ENCODE data around the gene PPDPF. TPM values are rescaled to one million over a fixed set of nuclear protein-coding genes. Genes with fewer than 3 reads are reported as not detected.

PPDPF gene
- total and polyA plus RNA-seq, 3 donors from 2014 or later, result 207 to 529 (median 431) TPM

DNA sequence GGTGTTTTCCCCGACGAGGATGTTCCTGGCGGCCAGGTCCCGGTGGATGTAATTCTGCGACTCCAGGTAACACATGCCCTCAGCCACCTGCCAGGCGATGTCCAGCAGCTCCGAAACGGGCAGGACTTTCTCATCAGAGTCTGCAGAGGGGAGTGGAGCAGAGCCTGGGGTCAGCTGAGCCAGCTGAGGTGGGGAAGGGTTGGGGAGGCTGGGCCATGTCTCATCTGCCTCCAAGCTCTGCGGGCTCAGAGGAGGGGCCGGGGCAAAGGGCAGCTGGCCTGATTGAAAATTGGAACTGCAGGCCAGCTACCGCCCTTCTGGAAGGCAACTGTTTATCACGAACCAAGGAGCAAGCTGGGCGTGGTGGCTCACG, 10.2 kb downstream of the PPDPF start:
- intact Hi-C loops (cut with DNase I; ENCODE audit: low total_unique reads), result no loop called here
- no peak for TF ChIP-seq POLR2A (IDR thresholded peaks at IDR 0.05)
- TF ChIP-seq, protein P1, sequence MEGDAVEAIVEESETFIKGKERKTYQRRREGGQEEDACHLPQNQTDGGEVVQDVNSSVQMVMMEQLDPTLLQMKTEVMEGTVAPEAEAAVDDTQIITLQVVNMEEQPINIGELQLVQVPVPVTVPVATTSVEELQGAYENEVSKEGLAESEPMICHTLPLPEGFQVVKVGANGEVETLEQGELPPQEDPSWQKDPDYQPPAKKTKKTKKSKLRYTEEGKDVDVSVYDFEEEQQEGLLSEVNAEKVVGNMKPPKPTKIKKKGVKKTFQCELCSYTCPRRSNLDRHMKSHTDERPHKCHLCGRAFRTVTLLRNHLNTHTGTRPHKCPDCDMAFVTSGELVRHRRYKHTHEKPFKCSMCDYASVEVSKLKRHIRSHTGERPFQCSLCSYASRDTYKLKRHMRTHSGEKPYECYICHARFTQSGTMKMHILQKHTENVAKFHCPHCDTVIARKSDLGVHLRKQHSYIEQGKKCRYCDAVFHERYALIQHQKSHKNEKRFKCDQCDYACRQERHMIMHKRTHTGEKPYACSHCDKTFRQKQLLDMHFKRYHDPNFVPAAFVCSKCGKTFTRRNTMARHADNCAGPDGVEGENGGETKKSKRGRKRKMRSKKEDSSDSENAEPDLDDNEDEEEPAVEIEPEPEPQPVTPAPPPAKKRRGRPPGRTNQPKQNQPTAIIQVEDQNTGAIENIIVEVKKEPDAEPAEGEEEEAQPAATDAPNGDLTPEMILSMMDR (IDR thresholded peaks at IDR 0.05), result no peak
- Histone ChIP-seq H3K4me1 (peaks cover 4% of the 10 kb centered on the region), H3K27me3 (no peaks in the 10 kb centered on the region), H3K27ac (no peak overlapping the region), H3K9me3 (no peaks in the 10 kb centered on the region), H3K36me3 (ENCODE audit: low read depth, missing control alignments) (no peaks in the 10 kb centered on the region), H3K4me3 (no peak overlapping the region)
- no peak for DNase-seq
- 80 to 81% methylated on average over 5 to 14 of the region's 14 CpGs for WGBS, 2 donors

DNA sequence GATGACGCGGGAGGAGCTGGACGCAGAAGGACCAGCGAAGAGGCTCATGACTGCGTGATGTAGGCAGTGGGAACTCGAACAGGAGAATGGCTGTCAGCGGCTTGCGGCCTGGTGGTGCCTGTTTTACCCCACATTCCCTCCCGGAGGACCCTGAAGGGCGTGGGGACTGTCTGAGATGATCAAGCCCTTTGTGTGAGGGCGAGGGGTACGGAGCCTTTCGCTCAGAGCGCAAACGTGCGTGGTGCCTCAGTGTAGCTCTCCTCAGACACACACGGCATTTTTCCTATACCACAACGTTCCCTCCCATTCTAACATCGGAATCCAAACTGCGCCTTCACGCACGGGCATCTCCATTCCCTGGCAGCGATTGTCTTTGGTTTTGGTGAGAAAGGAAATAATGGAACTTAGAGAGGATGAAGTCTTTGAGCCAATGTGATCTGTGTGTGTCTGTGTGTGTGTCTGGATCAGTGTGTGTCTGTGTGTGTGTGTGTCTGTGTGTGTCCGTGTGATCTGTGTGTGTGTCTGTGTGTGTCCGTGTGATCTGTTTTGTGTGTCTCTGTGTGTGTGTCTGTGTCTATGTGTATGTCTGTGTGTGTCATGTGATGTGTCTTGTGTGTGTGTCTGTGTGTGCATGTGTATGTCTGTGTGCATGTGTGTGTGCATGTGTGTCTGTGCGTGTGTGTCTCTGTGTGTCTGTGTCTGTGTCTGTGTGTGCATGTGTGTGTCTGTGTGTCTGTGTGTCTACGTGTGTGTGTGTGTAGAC, 11.3 kb downstream of the PPDPF start:
- 80 to 84% methylated on average over 27 of the region's 27 CpGs for WGBS, 2 donors
- H3K27me3 ChIP-seq, result no peaks in the 10 kb centered on the region
- no peak overlapping the region for H3K27ac ChIP-seq
- DNase-seq, result no peak
- intact Hi-C loops (cut with DNase I; ENCODE audit: low total_unique reads), result no loop called here
- H3K9me3 ChIP-seq, result no peaks in the 10 kb centered on the region
- no peaks in the 10 kb centered on the region for H3K36me3 ChIP-seq (ENCODE audit: low read depth, missing control alignments)
- no peak for TF ChIP-seq POLR2A (IDR thresholded peaks at IDR 0.05)
- TF ChIP-seq, protein P1 (IDR thresholded peaks at IDR 0.05), result no peak
- H3K4me3 ChIP-seq, result no peak overlapping the region
- peaks cover 4% of the 10 kb centered on the region for H3K4me1 ChIP-seq

DNA sequence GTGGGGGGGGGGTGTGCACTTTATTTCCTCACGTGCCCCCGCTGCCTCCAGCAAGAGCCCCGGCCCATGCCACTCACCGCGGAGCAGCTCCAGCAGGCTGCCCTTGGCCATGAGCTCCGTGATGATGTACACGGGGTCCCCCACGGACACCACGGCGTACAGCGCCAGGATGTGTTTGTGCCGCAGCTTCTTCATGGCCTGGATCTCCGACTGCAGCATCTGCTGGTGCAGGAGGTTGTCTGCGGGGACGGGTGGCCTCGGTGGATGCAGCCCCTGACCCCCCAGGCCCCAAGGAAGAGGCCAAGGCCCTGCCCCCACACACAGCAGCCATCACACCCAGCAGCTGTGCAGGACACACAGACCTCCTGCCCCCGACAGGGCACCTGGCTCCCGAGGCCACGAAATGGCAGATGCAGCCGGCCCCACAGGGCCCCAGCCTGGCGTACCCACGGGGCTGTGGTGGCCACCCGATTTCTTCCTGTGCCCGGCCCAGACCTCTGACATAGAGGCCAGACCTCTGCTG, 11.9 kb downstream of the PPDPF start:
- DNase-seq, result no peak
- Histone ChIP-seq H3K4me3 (no peak overlapping the region), H3K27ac (no peak overlapping the region), H3K9me3 (no peaks in the 10 kb centered on the region), H3K4me1 (peaks cover 4% of the 10 kb centered on the region), H3K27me3 (no peaks in the 10 kb centered on the region), H3K36me3 (ENCODE audit: low read depth, missing control alignments) (no peaks in the 10 kb centered on the region)
- WGBS, 2 donors, result 76 to 80% methylated on average over 20 to 24 of the region's 24 CpGs
- intact Hi-C loops (cut with DNase I; ENCODE audit: low total_unique reads), result no loop called here
- TF ChIP-seq, protein P1 (IDR thresholded peaks at IDR 0.05), result no peak
- TF ChIP-seq POLR2A (IDR thresholded peaks at IDR 0.05), result no peak

DNA sequence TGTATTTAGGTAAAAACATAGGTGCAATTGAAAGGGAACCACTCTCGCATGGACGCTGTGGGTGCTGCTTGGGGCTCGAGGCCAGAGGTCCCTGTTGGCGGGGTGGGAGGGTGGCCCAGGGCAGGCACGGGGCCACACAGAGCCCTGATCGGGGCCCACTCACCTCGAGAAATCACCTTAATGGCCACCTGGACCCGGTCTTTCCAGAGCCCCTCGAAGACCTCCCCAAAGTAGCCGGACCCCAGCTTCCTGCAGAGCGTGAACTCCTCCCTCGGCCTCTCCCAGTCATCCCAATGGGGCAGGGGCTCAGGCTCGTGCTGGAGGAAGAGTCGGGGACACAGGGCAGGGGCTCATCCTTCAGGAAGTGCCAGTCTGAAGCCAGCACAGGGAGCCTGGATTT, 12.8 kb downstream of the PPDPF start:
- Histone ChIP-seq H3K36me3 (ENCODE audit: low read depth, missing control alignments) (no peaks in the 10 kb centered on the region), H3K9me3 (no peaks in the 10 kb centered on the region), H3K4me1 (peaks cover 9% of the 10 kb centered on the region), H3K27me3 (no peaks in the 10 kb centered on the region), H3K27ac (no peak overlapping the region), H3K4me3 (no peak overlapping the region)
- DNase-seq, result no peak
- 73 to 80% methylated on average over 11 to 14 of the region's 14 CpGs for WGBS, 2 donors
- intact Hi-C loops (cut with DNase I; ENCODE audit: low total_unique reads), result no loop called here
- TF ChIP-seq POLR2A (IDR thresholded peaks at IDR 0.05), result no peak
- TF ChIP-seq, protein P1 (IDR thresholded peaks at IDR 0.05), result no peak

Data from testis (tissue), 3 donors.